ENCODE data around the gene SIRPB1. TPM values are rescaled to one million over a fixed set of nuclear protein-coding genes. Genes with fewer than 3 reads are reported as not detected.

Gene SIRPB1
- total RNA-seq, 4 donors from 2014 or later: 0.30 to 2.6 (median 0.42) TPM; not detected in 1

- 73 to 81% methylated on average over 5 of the region's 5 CpGs for WGBS, 2 donors
- TF ChIP-seq, protein P1, sequence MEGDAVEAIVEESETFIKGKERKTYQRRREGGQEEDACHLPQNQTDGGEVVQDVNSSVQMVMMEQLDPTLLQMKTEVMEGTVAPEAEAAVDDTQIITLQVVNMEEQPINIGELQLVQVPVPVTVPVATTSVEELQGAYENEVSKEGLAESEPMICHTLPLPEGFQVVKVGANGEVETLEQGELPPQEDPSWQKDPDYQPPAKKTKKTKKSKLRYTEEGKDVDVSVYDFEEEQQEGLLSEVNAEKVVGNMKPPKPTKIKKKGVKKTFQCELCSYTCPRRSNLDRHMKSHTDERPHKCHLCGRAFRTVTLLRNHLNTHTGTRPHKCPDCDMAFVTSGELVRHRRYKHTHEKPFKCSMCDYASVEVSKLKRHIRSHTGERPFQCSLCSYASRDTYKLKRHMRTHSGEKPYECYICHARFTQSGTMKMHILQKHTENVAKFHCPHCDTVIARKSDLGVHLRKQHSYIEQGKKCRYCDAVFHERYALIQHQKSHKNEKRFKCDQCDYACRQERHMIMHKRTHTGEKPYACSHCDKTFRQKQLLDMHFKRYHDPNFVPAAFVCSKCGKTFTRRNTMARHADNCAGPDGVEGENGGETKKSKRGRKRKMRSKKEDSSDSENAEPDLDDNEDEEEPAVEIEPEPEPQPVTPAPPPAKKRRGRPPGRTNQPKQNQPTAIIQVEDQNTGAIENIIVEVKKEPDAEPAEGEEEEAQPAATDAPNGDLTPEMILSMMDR (IDR thresholded peaks at IDR 0.05): no peak
- no peak for TF ChIP-seq POLR2A (IDR thresholded peaks at IDR 0.05)
- intact Hi-C loops (cut with DNase I; ENCODE audit: low total_unique reads): no loop called here
- no peak for DNase-seq (ENCODE audit: low spot score in 2 of 2)
- H3K4me3 ChIP-seq (ENCODE audit: low read depth, poor library complexity, severe bottlenecking): no peak overlapping the region
Measured at GRCh38 chr20:1664911-1665310, 45.1 kb upstream of the SIRPB1 start.

- DNase-seq (ENCODE audit: low spot score in 2 of 2): no peak
- no peak for TF ChIP-seq POLR2A (IDR thresholded peaks at IDR 0.05)
- TF ChIP-seq, protein P1 (IDR thresholded peaks at IDR 0.05): no peak
- no peak overlapping the region for H3K4me3 ChIP-seq (ENCODE audit: low read depth, poor library complexity, severe bottlenecking)
- intact Hi-C loops (cut with DNase I; ENCODE audit: low total_unique reads): no loop called here
- 33 to 47% methylated on average over 2 of the region's 2 CpGs for WGBS, 2 donors
Measured at GRCh38 chr20:1663917-1664316, 44.1 kb upstream of the SIRPB1 start.

DNA sequence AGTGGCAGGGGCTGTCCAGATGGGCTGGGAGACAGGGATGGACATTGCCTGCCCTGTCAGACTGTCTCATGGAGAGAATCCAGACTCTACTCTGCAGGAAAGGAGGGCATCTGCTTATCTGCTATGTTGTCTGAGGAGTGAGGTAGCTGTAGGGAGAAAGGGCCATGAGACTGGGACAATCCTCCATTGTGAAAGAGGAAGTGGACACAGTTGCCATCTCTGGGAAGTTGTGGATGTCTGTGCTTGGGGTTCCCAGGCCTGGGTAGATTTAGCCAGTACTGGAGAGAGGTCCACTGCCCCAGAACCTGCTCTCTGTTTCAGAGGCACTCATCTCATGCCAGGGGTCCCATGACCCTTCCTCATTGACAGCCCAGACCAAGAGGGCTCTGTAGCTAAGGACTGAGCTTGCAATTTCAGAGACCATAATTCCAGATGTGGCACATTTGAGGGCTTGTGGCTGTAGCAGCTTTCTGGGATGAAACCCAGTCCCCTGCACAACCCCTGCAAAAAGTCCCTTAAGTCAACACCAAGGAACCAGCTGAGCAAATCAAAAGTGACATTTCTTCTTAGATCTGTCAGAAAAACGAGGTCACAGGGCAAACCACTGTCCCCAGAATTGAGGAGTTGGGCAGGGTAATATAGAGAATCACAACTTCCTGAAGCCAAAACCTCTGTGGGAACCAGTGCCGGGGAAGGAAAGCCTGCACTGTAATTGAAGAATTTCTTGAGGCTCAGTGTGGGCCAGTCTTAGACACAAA lies 41.9 kb upstream of the SIRPB1 start:
- intact Hi-C loops (cut with DNase I; ENCODE audit: low total_unique reads): no loop called here
- WGBS, 2 donors: 44 to 52% methylated on average over 2 of the region's 2 CpGs
- H3K4me3 ChIP-seq (ENCODE audit: low read depth, poor library complexity, severe bottlenecking): no peak overlapping the region
- TF ChIP-seq POLR2A (IDR thresholded peaks at IDR 0.05): no peak
- TF ChIP-seq, protein P1 (IDR thresholded peaks at IDR 0.05): no peak
- DNase-seq (ENCODE audit: low spot score in 2 of 2): no peak

- intact Hi-C loops (cut with DNase I; ENCODE audit: low total_unique reads): no loop called here
- no peak for DNase-seq (ENCODE audit: low spot score in 2 of 2)
- 28 to 37% methylated on average over 2 of the region's 2 CpGs for WGBS, 2 donors
- TF ChIP-seq POLR2A (IDR thresholded peaks at IDR 0.05): no peak
- H3K4me3 ChIP-seq (ENCODE audit: low read depth, poor library complexity, severe bottlenecking): no peak overlapping the region
Measured at GRCh38 chr20:1660246-1660645, 40.4 kb upstream of the SIRPB1 start.

- H3K4me3 ChIP-seq (ENCODE audit: low read depth, poor library complexity, severe bottlenecking): no peak within 1 kb of the TSS
- no peak for TF ChIP-seq POLR2A (IDR thresholded peaks at IDR 0.05)
- TF ChIP-seq, protein P1 (IDR thresholded peaks at IDR 0.05): no peak
- DNase-seq (ENCODE audit: low spot score in 2 of 2): no peak
- intact Hi-C loops (cut with DNase I; ENCODE audit: low total_unique reads): no loop called here
- 59 to 75% methylated on average over 5 of the region's 5 CpGs for WGBS, 2 donors
Measured at GRCh38 chr20:1657556-1658334, 37.9 kb upstream of the SIRPB1 start, which contains the start of gene SIRPG. TSS of gene SIRPG (minus strand) at chr20:1657779. CDS start at chr20:1657714, 65 bp downstream.

DNA sequence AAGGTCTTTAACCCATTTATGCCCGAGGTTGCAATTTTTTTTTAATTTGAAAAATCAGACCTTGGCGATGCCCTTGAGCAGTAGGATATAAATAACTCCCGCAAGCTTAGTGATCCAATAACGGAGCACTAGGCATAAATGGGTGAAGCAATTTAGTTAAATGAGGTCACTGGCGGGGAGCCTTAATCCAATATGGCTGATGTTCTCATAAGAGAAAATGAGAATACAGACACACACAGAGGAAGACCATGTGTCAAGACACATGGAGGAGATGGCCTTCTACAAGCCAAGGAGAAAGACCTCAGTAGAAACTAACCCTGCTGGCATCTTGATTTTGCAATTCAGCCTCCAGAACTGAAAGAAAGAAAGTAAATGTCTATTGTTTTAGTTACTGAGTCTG lies 37.0 kb upstream of the SIRPB1 start:
- TF ChIP-seq, protein P1 (IDR thresholded peaks at IDR 0.05): no peak
- TF ChIP-seq POLR2A (IDR thresholded peaks at IDR 0.05): no peak
- intact Hi-C loops (cut with DNase I; ENCODE audit: low total_unique reads): no loop called here
- no peak for DNase-seq (ENCODE audit: low spot score in 2 of 2)
- no peak overlapping the region for H3K4me3 ChIP-seq (ENCODE audit: low read depth, poor library complexity, severe bottlenecking)
- WGBS, 2 donors: 65 to 79% methylated on average over 5 of the region's 5 CpGs
